ENCODE results near the gene CEACAM21. TPM values are rescaled to one million over a fixed set of nuclear protein-coding genes. Genes with fewer than 3 reads are reported as not detected.

Gene CEACAM21
- total RNA-seq, 6 experiments from 2014 or later = not detected

- TF ChIP-seq, protein P1, sequence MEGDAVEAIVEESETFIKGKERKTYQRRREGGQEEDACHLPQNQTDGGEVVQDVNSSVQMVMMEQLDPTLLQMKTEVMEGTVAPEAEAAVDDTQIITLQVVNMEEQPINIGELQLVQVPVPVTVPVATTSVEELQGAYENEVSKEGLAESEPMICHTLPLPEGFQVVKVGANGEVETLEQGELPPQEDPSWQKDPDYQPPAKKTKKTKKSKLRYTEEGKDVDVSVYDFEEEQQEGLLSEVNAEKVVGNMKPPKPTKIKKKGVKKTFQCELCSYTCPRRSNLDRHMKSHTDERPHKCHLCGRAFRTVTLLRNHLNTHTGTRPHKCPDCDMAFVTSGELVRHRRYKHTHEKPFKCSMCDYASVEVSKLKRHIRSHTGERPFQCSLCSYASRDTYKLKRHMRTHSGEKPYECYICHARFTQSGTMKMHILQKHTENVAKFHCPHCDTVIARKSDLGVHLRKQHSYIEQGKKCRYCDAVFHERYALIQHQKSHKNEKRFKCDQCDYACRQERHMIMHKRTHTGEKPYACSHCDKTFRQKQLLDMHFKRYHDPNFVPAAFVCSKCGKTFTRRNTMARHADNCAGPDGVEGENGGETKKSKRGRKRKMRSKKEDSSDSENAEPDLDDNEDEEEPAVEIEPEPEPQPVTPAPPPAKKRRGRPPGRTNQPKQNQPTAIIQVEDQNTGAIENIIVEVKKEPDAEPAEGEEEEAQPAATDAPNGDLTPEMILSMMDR (IDR thresholded peaks at IDR 0.05) = no peak
- H3K4me1 Mint-ChIP-seq (ENCODE audit: low read depth) = no peaks in the 10 kb centered on the region
- H3K9me3 Mint-ChIP-seq = peaks cover 19% of the 10 kb centered on the region; the same call in 1 of the 2 replicates
- no peaks in the 10 kb centered on the region for H3K36me3 Mint-ChIP-seq (ENCODE audit: low read depth)
- no peak for DNase-seq
- no peak overlapping the region for H3K27ac Mint-ChIP-seq
- H3K4me3 Mint-ChIP-seq = no peak overlapping the region
- H3K27me3 Mint-ChIP-seq (ENCODE audit: insufficient read depth) = peaks cover 34% of the 10 kb centered on the region
Observed at GRCh38 chr19:41627966-41628675, 52.2 kb downstream of the CEACAM21 start.

Other genes starting within 250 kb of the CEACAM21 start
- 100 to 1,000 TPM; 150 to 163 (median 158) TPM for gene TGFB1, start 222.2 kb upstream of the CEACAM21 start, total RNA-seq (2021; fragmentation: NEBNext Ultra II Directional; extraction: Animal tissue kit (Norgen Biotek cat#: 25700))
- 1 to 10 TPM; 4.9 to 6.8 (median 6.3) TPM for gene B9D2, start 212.0 kb upstream of the CEACAM21 start, total RNA-seq (2021; fragmentation: NEBNext Ultra II Directional; extraction: Animal tissue kit (Norgen Biotek cat#: 25700))
- 1 to 10 TPM; 1.4 to 2.6 (median 1.7) TPM for gene TMEM91, start 199.6 kb upstream of the CEACAM21 start, total RNA-seq (2021; fragmentation: NEBNext Ultra II Directional; extraction: Animal tissue kit (Norgen Biotek cat#: 25700))
- 10 to 100 TPM; 16.5 to 23.5 (median 18.1) TPM for gene EXOSC5, start 178.8 kb upstream of the CEACAM21 start, total RNA-seq (2021; fragmentation: NEBNext Ultra II Directional; extraction: Animal tissue kit (Norgen Biotek cat#: 25700))
- 10 to 100 TPM in 3 of 6 experiments, 1 to 10 TPM in 3; 7.8 to 17.6 (median 9.8) TPM for gene BCKDHA, start 178.3 kb upstream of the CEACAM21 start, total RNA-seq (2021; fragmentation: NEBNext Ultra II Directional; extraction: Animal tissue kit (Norgen Biotek cat#: 25700))
- 1 to 10 TPM in 3 of 6 experiments, under 1 TPM in 3; 0.47 to 2.1 (median 0.99) TPM for gene B3GNT8, start 148.8 kb upstream of the CEACAM21 start, total RNA-seq (2021; fragmentation: NEBNext Ultra II Directional; extraction: Animal tissue kit (Norgen Biotek cat#: 25700))
- 10 to 100 TPM; 42.8 to 52.2 (median 46.3) TPM for gene DMAC2, start 136.3 kb upstream of the CEACAM21 start, total RNA-seq (2021; fragmentation: NEBNext Ultra II Directional; extraction: Animal tissue kit (Norgen Biotek cat#: 25700))
- gene ERICH4, start 133.0 kb upstream of the CEACAM21 start, total RNA-seq (2021; fragmentation: NEBNext Ultra II Directional; extraction: Animal tissue kit (Norgen Biotek cat#: 25700)) = not detected
- gene CEACAM4, start 50.9 kb downstream of the CEACAM21 start, total RNA-seq (2021; fragmentation: NEBNext Ultra II Directional; extraction: Animal tissue kit (Norgen Biotek cat#: 25700)) = not detected
- not detected for gene CEACAM7, start 112.1 kb downstream of the CEACAM21 start, total RNA-seq (2021; fragmentation: NEBNext Ultra II Directional; extraction: Animal tissue kit (Norgen Biotek cat#: 25700))
- under 1 TPM in 1 of 6 experiments, not detected in 5; 0.31 TPM for gene CEACAM5, start 132.5 kb downstream of the CEACAM21 start, total RNA-seq (2021; fragmentation: NEBNext Ultra II Directional; extraction: Animal tissue kit (Norgen Biotek cat#: 25700))
- not detected for gene CEACAM6, start 179.4 kb downstream of the CEACAM21 start, total RNA-seq (2021; fragmentation: NEBNext Ultra II Directional; extraction: Animal tissue kit (Norgen Biotek cat#: 25700))
- not detected for gene CEACAM3, start 220.4 kb downstream of the CEACAM21 start, total RNA-seq (2021; fragmentation: NEBNext Ultra II Directional; extraction: Animal tissue kit (Norgen Biotek cat#: 25700))